Measurements from ENCODE around the gene FLRT2. TPM values are rescaled to one million over a fixed set of nuclear protein-coding genes. Genes with fewer than 3 reads are reported as not detected.

FLRT2 gene
- total and polyA plus RNA-seq, 10 of the 15 experiments (the other 5 are each of a cell fraction or from before 2014, with no cell fraction given): 0.03 to 0.13 TPM; not detected in 8

- SMC1A ChIA-PET (ENCODE audit: uncharacterized antibody, unreplicated experiment): interaction anchor here (0.6 kb wide), 1 partner anchor 23 kb away, joined by 3 read pairs; no protein-coding TSS in a partner anchor
- FAIRE-seq: no peak
- Histone ChIP-seq H4K20me1 (ENCODE audit: control insufficient read depth, insufficient read depth) (no peaks in the 10 kb centered on the region), H3K9ac (ENCODE audit: control insufficient read depth, insufficient read depth, low read length) (no peak overlapping the region), H2AFZ (ENCODE audit: control insufficient read depth, low read depth, low read length) (no peak overlapping the region), H3K27me3 (replicated peaks in 1 of 2; ENCODE audit: control insufficient read depth in 2 of 2, insufficient read depth in 2 of 2, low read length in 1 of 2) (no peaks in the 10 kb centered on the region), H3K9me3 (replicated peaks; ENCODE audit: control insufficient read depth, insufficient read depth, low read length) (no peaks in the 10 kb centered on the region; the same call in 2 of the 3 replicates), H3K79me2 (ENCODE audit: control insufficient read depth, insufficient read depth, low read length) (no peaks in the 10 kb centered on the region), H3K4me3 (no peak overlapping the region), H3K4me2 (ENCODE audit: control insufficient read depth, insufficient read depth) (no peak overlapping the region), H3K36me3 (ENCODE audit: control insufficient read depth in 2 of 2, insufficient read depth in 2 of 2, low read length in 1 of 2) (no peaks in the 10 kb centered on the region), H3K4me1 (ENCODE audit: control insufficient read depth, insufficient read depth, low read length) (no peaks in the 10 kb centered on the region), H3K27ac (ENCODE audit: control insufficient read depth, insufficient read depth) (no peak overlapping the region)
- no TSS peak for BruUV-seq (replicated peaks)
- POLR2A ChIA-PET: no interaction called here
- RAD21 ChIA-PET (ENCODE audit: unreplicated experiment): no interaction called here
- no peak for ATAC-seq
- in situ Hi-C loops (cut with MboI): no loop called here
- 44% methylated on average over 6 of the region's 6 CpGs for WGBS (ENCODE audit: insufficient coverage, insufficient replicate concordance, low lambda C conversion rate, missing lambda C conversion rate)
- intact Hi-C loops (cut with micrococcal nuclease; ENCODE audit: unreplicated experiment): no loop called here
- CTCF ChIA-PET: no interaction called here
- no peak for DNase-seq (ENCODE audit: low read depth, low spot score)
- TF ChIP-seq RB1 (IDR thresholded peaks at IDR 0.05; ENCODE audit: borderline replicate concordance) (no peak), MEF2A (IDR thresholded peaks at IDR 0.05; ENCODE audit: insufficient read depth, low read depth, low read length) (no peak), RUNX3 (IDR thresholded peaks at IDR 0.05; ENCODE audit: low read length) (no peak), ZNF592 (IDR thresholded peaks at IDR 0.05) (no peak), EED (IDR thresholded peaks at IDR 0.05; ENCODE audit: low read depth) (no peak), REST (IDR thresholded peaks at IDR 0.05; ENCODE audit: low read depth, low read length) (no peak), BCLAF1 (IDR thresholded peaks at IDR 0.05) (no peak), ZBTB40 (IDR thresholded peaks at IDR 0.05; ENCODE audit: borderline replicate concordance) (no peak), CEBPB (IDR thresholded peaks at IDR 0.05; ENCODE audit: borderline replicate concordance in 1 of 2, low read depth in 2 of 2, low read length in 2 of 2) (no peak)
These were observed 171.2 kb downstream of the FLRT2 start for GRCh38 chr14:85701116-85701515.

All from GM12878 (cell line).